HCT116 (cell line): ENCODE results near the gene MICALL1. TPM values are rescaled to one million over a fixed set of nuclear protein-coding genes. Genes with fewer than 3 reads are reported as not detected.

Experiments
- ATAC-seq: fragments of 200-7000 bp; cut with Tn5 transposase; 2 replicates; pipeline ENCODE4 v1.9.1; 2020; ENCODE audit warnings: mild to moderate bottlenecking, moderate library complexity
- BruUV-seq: library from RNA; stranded (reverse); fragments of 400-500 nt; replicated peaks from 2 replicates; lab custom pipeline; 2021; lab: Mats Ljungman, UMichigan
- CTCF ChIA-PET: fragments of 300-600 bp; sonication (Branson Sonifier 250); formaldehyde crosslinking; loops from one replicate; lab custom pipeline; 2021; ENCODE audit warnings: antibody characterized with exemption; lab: Charles Lee
- POLR2A ChIA-PET: fragments of 300-600, 350-600 bp; sonication (Branson Sonifier 250); formaldehyde crosslinking; loops from one replicate; lab custom pipeline; 2021; ENCODE audit warnings: antibody characterized with exemption; lab: Charles Lee
- RAD21 ChIA-PET, 2 experiments: fragments of 300-600 bp; sonication (Branson Sonifier 250); formaldehyde crosslinking; loops; one replicate each; lab custom pipeline; 2023; ENCODE audit warnings: low total read pairs in 2 of 2; ENCODE audit not compliant: uncharacterized antibody in 2 of 2, unreplicated experiment in 2 of 2, low non-redundant PET in 1 of 2; lab: Charles Lee
- DNase-seq: peaks from one replicate; pipeline ENCODE4 v3.0.0-alpha.2; 2010; ENCODE audit warnings: low read depth, low spot score
- H2AFZ ChIP-seq: fragments of 200-600 bp; shearing (Covaris generic), sonication (generic); 2 replicates; pipeline ENCODE4 v1.6.1; 2017; ENCODE audit warnings: low read depth, mixed run types, mixed read lengths, antibody characterized with exemption, low read length; ENCODE audit not compliant: poor library complexity, severe bottlenecking
- H3K27ac ChIP-seq: 2 replicates; pipeline ENCODE4 v1.5.1; 2012; ENCODE audit warnings: low read depth, low read length
- H3K27me3 ChIP-seq: fragments of 200-600 bp; sonication (generic); 2 replicates; pipeline ENCODE4 v1.6.1; 2016; ENCODE audit warnings: mixed run types, low read length, mixed read lengths; ENCODE audit not compliant: insufficient read depth
- H3K36me3 ChIP-seq, 2 experiments: fragments of 200-500 bp in 1 of 2; fragments of 200-600 bp in 1 of 2; sonication (Bioruptor generic) in 1 of 2; sonication (generic) in 1 of 2; 2 replicates each; pipeline versions ENCODE4 v1.5.1 to v1.6.1; 2014 to 2016; ENCODE audit warnings: low read length in 2 of 2, inconsistent platforms in 1 of 2, mixed read lengths in 1 of 2, mixed run types in 1 of 2; ENCODE audit not compliant: insufficient read depth in 2 of 2, control insufficient read depth in 1 of 2
- H3K4me1 ChIP-seq, 2 experiments: fragments of 200-600 bp in 1 of 2; sonication (generic) in 1 of 2; 2 replicates each; pipeline versions ENCODE4 v1.5.1 to v1.6.1; 2012 to 2017; ENCODE audit warnings: low read length in 2 of 2, inconsistent platforms in 1 of 2, mild to moderate bottlenecking in 1 of 2, mixed read lengths in 1 of 2, mixed run types in 1 of 2, moderate library complexity in 1 of 2; ENCODE audit not compliant: insufficient read depth in 2 of 2, control insufficient read depth in 1 of 2
- H3K4me2 ChIP-seq: fragments of 200-600 bp; sonication (generic); 2 replicates; pipeline ENCODE4 v1.6.1; 2017; ENCODE audit warnings: mixed run types, low read length, mixed read lengths
- H3K4me3 ChIP-seq, 2 experiments: fragments of 200-600 bp in 1 of 2; sonication (generic) in 1 of 2; replicated peaks in 1 of 2; 2 replicates each; pipeline ENCODE4 v1.5.1; 2011 to 2016; ENCODE audit warnings: low read length in 2 of 2, control low read depth in 1 of 2, low read depth in 1 of 2, mild to moderate bottlenecking in 1 of 2, mixed read lengths in 1 of 2, mixed run types in 1 of 2
- H3K79me2 ChIP-seq: fragments of 200-600 bp; sonication (generic); 2 replicates; pipeline ENCODE4 v1.6.1; 2017; ENCODE audit warnings: mild to moderate bottlenecking, mixed run types, low read length, moderate library complexity, mixed read lengths; ENCODE audit not compliant: insufficient read depth
- H3K9ac ChIP-seq: fragments of 200-600 bp; sonication (generic); 2 replicates; pipeline ENCODE4 v1.6.1; 2016; ENCODE audit warnings: low read length, mixed read lengths
- H3K9me2 ChIP-seq: fragments of 200-600 bp; sonication (generic), shearing (Covaris generic); 2 replicates; pipeline ENCODE4 v1.6.1; 2017; ENCODE audit warnings: mixed run types, mild to moderate bottlenecking, moderate library complexity; ENCODE audit not compliant: insufficient read depth
- H3K9me3 ChIP-seq, 2 experiments: fragments of 200-500 bp in 1 of 2; fragments of 200-600 bp in 1 of 2; sonication (Bioruptor generic) in 1 of 2; sonication (generic) in 1 of 2; 2 replicates each; pipeline ENCODE4 v1.6.1; 2014 to 2017; ENCODE audit warnings: low read length in 2 of 2, mixed read lengths in 2 of 2, inconsistent platforms in 1 of 2, low read depth in 1 of 2, mild to moderate bottlenecking in 1 of 2, mixed run types in 1 of 2, moderate library complexity in 1 of 2; ENCODE audit not compliant: control insufficient read depth in 1 of 2, insufficient read depth in 1 of 2
- H4K20me1 ChIP-seq: fragments of 200-600 bp; sonication (generic), shearing (Covaris generic); 2 replicates; pipeline ENCODE4 v1.6.1; 2017; ENCODE audit warnings: mixed run types, mild to moderate bottlenecking, moderate library complexity; ENCODE audit not compliant: insufficient read depth
- CBX3 ChIP-seq: IDR thresholded peaks from 2 replicates; pipeline ENCODE4 v1.6.1; 2012; ENCODE audit warnings: low read depth
- EGR1 ChIP-seq: IDR thresholded peaks from 2 replicates; pipeline ENCODE4 v1.6.1; 2012; ENCODE audit warnings: low read depth
- ELF1 ChIP-seq: IDR thresholded peaks from 2 replicates; pipeline ENCODE4 v1.6.1; 2012; ENCODE audit warnings: low read depth, borderline replicate concordance
- EZH2 ChIP-seq: fragments of 200-600 bp; sonication (generic); IDR thresholded peaks from 2 replicates; pipeline ENCODE4 v1.6.1; 2017; ENCODE audit warnings: antibody characterized with exemption, mixed run types
- EZH2phosphoT487 ChIP-seq: fragments of 200-600 bp; IDR thresholded peaks from 2 replicates; pipeline ENCODE4 v1.6.1; 2018; ENCODE audit warnings: antibody characterized with exemption, borderline replicate concordance
- FOSL1 ChIP-seq: IDR thresholded peaks from 2 replicates; pipeline ENCODE4 v1.6.1; 2012; ENCODE audit warnings: low read depth
- JUND ChIP-seq: IDR thresholded peaks from 2 replicates; pipeline ENCODE4 v1.6.1; 2012
- POLR2A ChIP-seq: IDR thresholded peaks from 2 replicates; pipeline ENCODE4 v1.7.0; 2011; ENCODE audit warnings: borderline replicate concordance; ENCODE audit not compliant: insufficient read depth, insufficient read length; ENCODE audit errors: extremely low read depth
- POLR2AphosphoS5 ChIP-seq: IDR thresholded peaks from 2 replicates; pipeline ENCODE4 v1.6.1; 2011; ENCODE audit warnings: mild to moderate bottlenecking, low read depth, low read length, moderate library complexity
- REST ChIP-seq: IDR thresholded peaks from 2 replicates; pipeline ENCODE4 v1.6.1; 2012; ENCODE audit warnings: low read depth
- SRF ChIP-seq: IDR thresholded peaks from 2 replicates; pipeline ENCODE4 v1.6.1; 2012; ENCODE audit warnings: low read depth
- TCF7L2 ChIP-seq: IDR thresholded peaks from 2 replicates; pipeline ENCODE4 v1.7.0; 2011; ENCODE audit warnings: borderline replicate concordance, inconsistent platforms; ENCODE audit not compliant: insufficient read depth, insufficient read length; ENCODE audit errors: extremely low read depth
- YY1 ChIP-seq: IDR thresholded peaks from 2 replicates; pipeline ENCODE4 v1.6.1; 2011; ENCODE audit warnings: low read length, low read depth, moderate library complexity, mild to moderate bottlenecking; ENCODE audit not compliant: insufficient replicate concordance; ENCODE audit errors: extremely low read depth
- ZFX ChIP-seq: fragments of 450-650 bp; IDR thresholded peaks from 2 replicates; pipeline ENCODE4 v1.6.1; 2017
- ZNF274 ChIP-seq: fragments of 200-500 bp; sonication (Bioruptor generic); IDR thresholded peaks from 2 replicates; pipeline ENCODE4 v1.6.1; 2014; ENCODE audit warnings: mild to moderate bottlenecking, low read depth, low read length, inconsistent platforms
- intact Hi-C: fragments of 100-400 bp; cut with micrococcal nuclease; formaldehyde crosslinking; loops from 2 replicates; pipeline ENCODE4 v1.10.0; 2022
- total RNA-seq: library from RNA; stranded (reverse); gene quantifications from one replicate; pipeline ENCODE4 v1.2.1, GENCODE V29; 2021; ENCODE audit not compliant: unreplicated experiment
- TF ChIP-seq, protein P1 (sequence below): IDR thresholded peaks from 2 replicates; pipeline ENCODE4 v1.6.1; 2011; ENCODE audit warnings: mild to moderate bottlenecking, low read length, moderate library complexity; ENCODE audit not compliant: insufficient replicate concordance; ENCODE audit errors: extremely low read depth
- TF ChIP-seq, protein P2 (sequence below): IDR thresholded peaks from 2 replicates; pipeline ENCODE4 v1.6.1; 2012

MICALL1 gene
- total RNA-seq, 1 experiment from 2014 or later = 35.2 TPM

DNA sequence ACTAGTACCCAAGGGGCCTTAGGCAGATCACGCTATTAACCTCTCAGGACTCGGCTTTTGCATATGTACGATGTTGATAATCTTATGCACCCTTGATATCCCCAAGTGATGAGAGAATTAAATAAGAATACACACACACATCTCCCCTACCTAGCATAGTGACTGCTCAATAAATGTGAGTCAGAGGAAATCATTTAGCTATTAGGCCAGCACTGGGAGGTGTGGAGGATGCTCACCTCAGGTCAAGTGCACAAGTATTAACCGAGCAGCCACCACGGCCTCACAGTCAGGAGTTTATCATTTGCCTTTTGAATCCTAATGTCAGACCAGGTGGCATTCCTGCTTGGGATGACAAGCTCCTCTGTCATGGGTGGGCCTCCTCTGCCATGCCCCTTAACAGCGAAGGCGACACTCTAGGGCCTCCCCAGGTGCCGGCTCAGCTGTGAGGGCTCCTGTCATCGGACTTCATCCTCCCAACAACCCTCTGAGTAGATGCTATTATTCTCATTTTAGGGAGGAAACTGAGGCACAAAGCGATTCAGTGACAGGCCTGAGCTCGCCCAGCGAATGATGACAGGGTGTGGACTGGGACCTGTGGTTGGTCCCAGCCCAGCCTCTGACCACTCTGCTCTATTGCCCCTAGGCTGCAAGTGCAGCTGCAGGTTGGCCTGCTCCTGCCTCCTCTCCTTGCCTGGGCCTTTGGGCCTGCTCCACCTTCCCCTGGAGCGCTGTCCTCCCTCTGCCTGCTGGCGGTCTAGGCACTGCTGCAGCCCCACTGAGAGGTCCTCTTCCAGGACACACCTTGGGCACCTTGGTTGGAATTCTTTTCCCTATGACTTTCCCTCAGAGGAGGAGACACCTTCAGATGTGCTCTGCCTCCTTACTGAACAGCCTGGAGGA lies 83.3 kb downstream of the MICALL1 start:
- H3K4me1 ChIP-seq = no peaks in the 10 kb centered on the region
- H3K27me3 ChIP-seq = no peaks in the 10 kb centered on the region
- H3K27ac ChIP-seq = no peak overlapping the region
- no TSS peak for BruUV-seq
- H3K9me3 ChIP-seq = no peaks in the 10 kb centered on the region
- ATAC-seq = no peak
- ChIA-PET POLR2A (no interaction called here), RAD21 (no interaction called here), CTCF (no interaction called here)
- H4K20me1 ChIP-seq = no peaks in the 10 kb centered on the region
- TF ChIP-seq TCF7L2 (no peak), EGR1 (no peak), REST (no peak), EZH2phosphoT487 (no peak), POLR2AphosphoS5 (no peak), YY1 (no peak), CBX3 (no peak), EZH2 (no peak), JUND (no peak), ELF1 (no peak), POLR2A (no peak), SRF (no peak), ZNF274 (no peak), FOSL1 (no peak), ZFX (no peak)
- TF ChIP-seq, protein P1, sequence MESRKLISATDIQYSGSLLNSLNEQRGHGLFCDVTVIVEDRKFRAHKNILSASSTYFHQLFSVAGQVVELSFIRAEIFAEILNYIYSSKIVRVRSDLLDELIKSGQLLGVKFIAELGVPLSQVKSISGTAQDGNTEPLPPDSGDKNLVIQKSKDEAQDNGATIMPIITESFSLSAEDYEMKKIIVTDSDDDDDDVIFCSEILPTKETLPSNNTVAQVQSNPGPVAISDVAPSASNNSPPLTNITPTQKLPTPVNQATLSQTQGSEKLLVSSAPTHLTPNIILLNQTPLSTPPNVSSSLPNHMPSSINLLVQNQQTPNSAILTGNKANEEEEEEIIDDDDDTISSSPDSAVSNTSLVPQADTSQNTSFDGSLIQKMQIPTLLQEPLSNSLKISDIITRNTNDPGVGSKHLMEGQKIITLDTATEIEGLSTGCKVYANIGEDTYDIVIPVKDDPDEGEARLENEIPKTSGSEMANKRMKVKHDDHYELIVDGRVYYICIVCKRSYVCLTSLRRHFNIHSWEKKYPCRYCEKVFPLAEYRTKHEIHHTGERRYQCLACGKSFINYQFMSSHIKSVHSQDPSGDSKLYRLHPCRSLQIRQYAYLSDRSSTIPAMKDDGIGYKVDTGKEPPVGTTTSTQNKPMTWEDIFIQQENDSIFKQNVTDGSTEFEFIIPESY = no peak
- TF ChIP-seq, protein P2, sequence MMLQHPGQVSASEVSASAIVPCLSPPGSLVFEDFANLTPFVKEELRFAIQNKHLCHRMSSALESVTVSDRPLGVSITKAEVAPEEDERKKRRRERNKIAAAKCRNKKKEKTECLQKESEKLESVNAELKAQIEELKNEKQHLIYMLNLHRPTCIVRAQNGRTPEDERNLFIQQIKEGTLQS = no peak
- H3K9me2 ChIP-seq = no peaks in the 10 kb centered on the region
- intact Hi-C loops = no loop called here
- no peak overlapping the region for H3K9ac ChIP-seq
- H3K4me3 ChIP-seq = no peak overlapping the region
- no peak for DNase-seq
- H2AFZ ChIP-seq = no peak overlapping the region
- H3K4me2 ChIP-seq = no peak overlapping the region
- H3K79me2 ChIP-seq = no peaks in the 10 kb centered on the region
- no peaks in the 10 kb centered on the region for H3K36me3 ChIP-seq
